HS-27A (cell line): ENCODE data around the gene APOBEC3H.
"Not testable (repeated sequence)": the region's sequence is repeated elsewhere in the genome, so short reads cannot be mapped to it uniquely, and the experiment has no call there.

ENCODE experiments used
- DNase-seq: peaks from one replicate; pipeline ENCODE4 v3.0.0-alpha.2; 2012; ENCODE audit warnings: low read depth, missing footprints

Gene APOBEC3H

DNA sequence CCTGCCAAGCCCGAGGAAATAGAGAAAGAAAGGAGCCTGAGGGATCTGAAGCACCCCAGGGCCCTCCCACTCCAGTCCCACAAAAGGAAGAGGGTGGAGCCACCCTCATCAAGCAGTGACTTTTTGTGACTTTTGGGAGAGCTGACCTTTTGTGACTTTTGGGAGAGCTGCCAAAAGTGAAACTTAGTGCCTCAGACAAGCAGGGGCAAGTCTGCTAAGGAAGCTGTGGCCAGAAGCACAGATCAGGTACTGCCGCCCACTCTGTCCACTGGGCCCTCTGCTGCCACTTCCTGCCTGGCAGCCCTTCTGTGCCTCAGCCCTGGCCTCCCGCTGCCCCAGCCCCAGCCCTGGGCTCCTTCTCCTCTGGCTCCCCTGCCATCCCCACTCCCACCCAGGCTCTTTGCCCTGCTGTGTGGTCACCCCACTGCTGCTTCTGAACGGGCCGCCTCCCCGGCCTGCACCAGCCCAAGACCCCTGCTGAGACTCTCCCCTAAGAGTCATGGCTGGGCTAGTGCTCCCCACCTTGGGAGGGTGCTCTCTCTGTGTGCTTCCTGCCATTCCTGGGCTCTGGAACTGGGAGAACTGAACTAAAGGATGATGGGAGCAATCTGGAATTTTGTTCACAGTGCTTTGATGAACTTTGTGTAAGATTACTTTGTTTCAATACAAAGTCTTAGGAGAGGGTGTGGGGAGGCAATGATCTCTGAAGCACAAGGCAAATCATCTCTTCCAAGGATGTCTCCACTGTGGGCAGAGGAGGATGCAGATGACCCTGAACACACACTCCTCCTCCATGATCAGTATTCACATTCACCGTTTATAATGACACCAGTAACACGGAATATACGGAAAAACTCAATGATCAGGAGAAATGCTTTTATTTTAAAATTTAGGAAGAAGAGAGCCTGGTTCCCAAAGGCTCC lies at the start of gene APOBEC3H:
Gene APOBEC3H (plus strand): TSS at position 147 of the 923 bp plus-strand sequence. CDS start 3,035 bp downstream, outside the sequence.
- no peak for DNase-seq

DNA sequence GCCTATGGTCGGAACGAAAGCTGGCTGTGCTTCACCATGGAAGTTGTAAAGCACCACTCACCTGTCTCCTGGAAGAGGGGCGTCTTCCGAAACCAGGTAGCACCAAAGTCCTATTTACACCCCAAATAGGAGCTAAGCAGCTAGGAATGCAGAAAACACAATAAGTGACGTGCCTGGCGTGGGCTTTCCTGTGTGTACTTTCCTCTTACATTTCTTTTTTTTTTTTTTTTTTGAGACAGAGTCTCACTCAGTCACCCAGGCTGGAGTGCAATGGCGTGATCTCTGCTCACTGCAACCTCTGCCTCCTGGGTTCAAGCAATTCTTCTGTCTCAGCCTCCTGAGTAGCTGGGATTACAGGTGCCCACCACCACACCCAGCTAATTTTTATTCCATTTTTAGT lies 47.6 kb upstream of the APOBEC3H start:
- DNase-seq = not testable (repeated sequence)

GRCh38 chr22:39051844-39052495 lies 45.1 kb upstream of the APOBEC3H start:
- DNase-seq = not testable (repeated sequence)

DNA sequence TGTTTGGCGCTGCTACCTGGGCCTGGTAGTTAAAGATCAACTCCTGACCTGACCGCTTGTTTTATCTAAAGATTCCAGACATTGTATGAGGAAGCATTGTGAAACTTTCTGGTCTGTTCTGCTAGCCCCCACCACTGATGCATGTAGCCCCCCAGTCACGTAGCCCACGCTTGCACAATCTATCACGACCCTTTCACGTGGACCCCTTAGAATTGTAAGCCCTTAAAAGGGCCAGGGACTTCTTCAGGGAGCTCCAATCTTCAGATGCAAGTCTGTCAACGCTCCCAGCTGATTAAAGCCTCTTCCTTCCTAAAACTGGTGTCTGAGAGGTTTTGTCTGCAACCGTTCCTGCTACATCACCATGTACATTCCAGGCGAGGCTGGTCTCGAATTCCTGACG lies 41.4 kb upstream of the APOBEC3H start:
- no peak for DNase-seq

DNA sequence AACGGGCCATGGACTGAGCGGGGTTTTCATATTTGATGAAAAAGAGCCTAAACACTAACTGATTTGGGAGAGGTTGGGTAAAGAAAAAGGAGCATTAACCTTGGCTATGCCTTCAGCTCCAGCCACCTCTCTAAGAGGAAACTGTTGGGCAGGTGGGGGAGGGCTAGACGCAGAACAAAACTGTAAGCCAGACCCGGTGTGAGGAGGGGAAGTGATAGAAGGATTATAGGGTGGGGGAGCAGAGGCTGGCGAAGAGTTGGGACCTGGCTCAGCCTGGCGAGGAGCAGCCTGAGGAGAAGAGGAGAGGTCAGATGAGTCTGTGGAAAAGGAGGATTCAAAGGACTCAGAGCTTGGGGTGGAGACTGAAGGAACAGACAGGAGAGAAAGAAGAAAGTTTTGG lies 35.8 kb upstream of the APOBEC3H start:
- not testable (repeated sequence) for DNase-seq

DNA sequence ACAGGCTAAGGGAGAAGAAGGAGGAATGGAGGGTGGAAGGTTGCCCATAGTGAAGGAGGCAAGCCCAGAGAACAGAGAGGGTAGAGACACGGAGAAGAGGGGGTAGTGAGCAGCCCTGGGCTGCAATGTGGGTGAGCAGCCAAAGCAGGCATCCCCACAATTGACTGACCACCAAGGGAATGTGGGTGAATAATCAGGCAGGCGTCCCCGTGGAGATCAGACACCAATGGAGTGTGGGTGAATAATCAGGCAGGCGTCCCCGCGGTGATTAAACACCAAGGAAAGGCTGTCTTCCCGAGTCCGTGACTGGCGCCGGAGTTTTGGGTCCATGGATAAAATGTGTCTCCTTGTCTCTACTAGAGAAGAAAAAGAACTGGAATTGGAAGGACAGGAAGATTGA lies 35.1 kb upstream of the APOBEC3H start:
- not testable (repeated sequence) for DNase-seq

GRCh38 chr22:39063904-39064303 lies 33.1 kb upstream of the APOBEC3H start:
- DNase-seq = not testable (repeated sequence)

GRCh38 chr22:39066442-39067276 lies 30.4 kb upstream of the APOBEC3H start:
- DNase-seq = not testable (repeated sequence)

- no peak for DNase-seq
These were observed 28.8 kb upstream of the APOBEC3H start for GRCh38 chr22:39068033-39068785.

- no peak for DNase-seq
These were observed 26.9 kb upstream of the APOBEC3H start for GRCh38 chr22:39070186-39070585.

DNA sequence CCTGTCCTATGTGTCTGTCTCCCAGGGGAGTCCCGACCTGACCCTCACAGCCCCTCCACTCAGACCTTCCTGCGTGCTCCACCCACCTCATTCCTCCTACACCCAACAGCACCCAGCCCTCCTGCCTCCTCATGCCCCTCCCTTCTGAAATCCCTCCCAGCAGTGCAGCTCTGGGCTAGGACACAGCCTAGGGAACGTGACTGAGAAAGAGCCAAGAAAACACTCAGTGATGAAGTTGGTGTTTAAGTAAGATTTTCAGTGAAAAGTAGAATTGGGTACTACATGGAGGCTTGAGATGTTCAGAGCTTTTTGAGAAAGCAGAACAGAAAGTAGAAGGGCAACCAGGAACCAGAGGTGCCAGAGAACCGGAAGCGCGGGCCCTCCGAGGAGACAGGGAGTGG lies 24.5 kb upstream of the APOBEC3H start:
- not testable (repeated sequence) for DNase-seq

DNA sequence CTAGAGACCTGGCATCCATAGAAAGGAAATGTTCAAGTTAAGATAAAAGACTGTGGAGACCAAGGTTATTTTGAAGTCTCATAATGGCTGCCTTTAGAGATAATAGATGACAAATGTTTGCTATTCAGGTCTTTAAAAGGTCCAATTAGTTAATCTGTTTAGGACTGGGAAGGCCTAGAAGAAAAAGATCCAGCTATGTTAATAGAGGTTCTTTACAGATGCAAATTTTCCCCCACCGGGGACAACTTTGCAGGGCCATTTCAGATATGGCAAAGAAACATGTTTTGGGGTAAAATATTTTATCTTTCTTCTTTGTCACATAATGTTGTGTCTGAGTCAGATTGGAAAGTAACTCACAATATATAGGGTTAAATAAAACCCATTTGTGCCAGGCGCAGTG lies 23.1 kb upstream of the APOBEC3H start:
- no peak for DNase-seq

DNA sequence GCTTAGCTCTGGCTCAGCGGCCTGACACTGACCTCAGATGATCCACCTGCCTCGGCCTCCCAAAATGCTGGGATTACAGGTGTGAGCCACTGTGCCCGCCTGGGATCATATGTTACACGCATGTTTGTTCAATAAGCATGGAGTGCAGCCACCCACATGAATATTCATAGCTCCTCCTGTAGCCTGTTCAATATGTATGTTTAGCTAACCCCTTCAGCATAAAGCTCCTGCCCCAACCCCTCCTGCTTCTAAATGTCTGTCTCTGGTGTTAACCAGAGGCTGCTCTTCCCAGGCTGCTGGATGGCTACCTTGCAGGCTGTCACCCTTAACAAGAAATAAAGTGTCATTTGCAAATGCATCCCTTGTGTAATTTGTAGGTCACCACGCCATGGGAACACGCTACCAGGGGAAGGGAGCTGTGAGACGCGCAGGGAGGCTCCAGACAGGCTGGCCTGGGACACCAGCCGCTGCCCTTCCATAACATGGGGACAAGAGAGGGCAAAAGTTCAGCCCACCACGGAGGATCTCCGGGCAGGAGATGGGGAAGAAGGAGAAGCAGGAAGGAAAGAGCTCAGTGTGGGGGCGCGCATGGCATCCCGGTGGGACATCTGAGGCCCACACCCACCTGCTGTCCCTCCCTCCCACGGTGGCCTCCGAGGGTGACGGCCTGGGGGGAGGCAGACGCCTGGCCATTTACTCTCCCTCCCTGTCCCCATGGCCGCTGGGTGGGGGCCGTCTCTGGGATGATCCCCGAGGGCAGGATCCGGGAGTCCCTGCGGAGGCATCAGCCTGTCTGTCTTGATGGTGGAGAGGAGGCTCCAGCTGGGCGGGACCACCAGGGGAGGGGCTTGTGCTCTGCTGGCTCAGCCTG lies 20.7 kb upstream of the APOBEC3H start:
- DNase-seq = not testable (repeated sequence)

- DNase-seq = not testable (repeated sequence)
These were observed 19.8 kb upstream of the APOBEC3H start, which contains the start of gene APOBEC3G for GRCh38 chr22:39077026-39077840. Gene APOBEC3G (plus strand): TSS chr22:39077275. CDS start chr22:39077362, 87 bp downstream.

GRCh38 chr22:39077912-39078311 lies 19.1 kb upstream of the APOBEC3H start:
- not testable (repeated sequence) for DNase-seq

DNA sequence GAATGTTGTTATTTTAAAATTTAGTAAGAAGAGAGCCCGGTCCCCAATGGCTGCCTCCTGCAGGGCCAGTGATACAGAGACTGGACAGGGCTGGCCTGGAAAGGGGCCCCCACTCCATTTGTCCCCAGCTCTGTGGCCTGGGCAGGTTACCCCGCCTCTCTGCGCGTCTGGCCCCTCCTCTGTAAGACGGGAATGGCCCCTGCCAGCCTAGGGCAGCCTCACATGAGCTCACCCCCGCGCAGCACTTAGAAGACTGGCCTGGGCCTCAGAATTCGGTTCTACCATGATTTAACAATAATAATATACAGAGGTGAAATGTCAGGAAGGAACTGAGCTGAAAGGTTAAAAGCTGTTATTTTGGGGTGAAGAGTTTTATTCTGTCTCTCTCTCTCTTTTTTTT lies 18.7 kb upstream of the APOBEC3H start:
- no peak for DNase-seq

DNA sequence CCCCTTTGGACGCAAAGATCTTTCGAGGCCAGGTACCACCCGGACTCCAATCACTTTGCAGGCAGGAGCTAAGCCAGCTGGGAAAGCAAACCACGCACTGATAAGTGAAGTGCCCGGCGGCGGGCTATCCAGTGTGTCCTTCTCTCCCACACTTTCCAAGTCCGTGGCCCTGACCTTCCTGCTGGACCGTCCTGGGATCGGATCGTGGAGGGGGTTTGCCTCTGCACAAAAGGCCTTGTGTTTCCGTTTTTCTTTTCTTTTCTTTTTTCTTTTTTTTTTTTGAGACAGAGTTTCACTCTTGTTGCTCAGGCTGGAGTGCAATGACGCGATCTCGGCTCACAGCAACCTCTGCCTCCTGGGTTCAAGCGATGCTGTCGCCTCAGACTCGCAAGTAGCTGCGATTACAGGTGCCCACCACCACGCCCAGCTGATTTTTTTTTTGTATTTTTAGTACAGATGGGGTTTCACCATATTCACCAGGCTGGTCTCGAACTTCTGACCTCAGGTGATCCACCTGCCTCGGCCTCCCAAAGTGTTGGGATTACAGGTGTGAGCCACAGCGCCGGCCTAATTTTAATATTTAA lies 17.9 kb upstream of the APOBEC3H start:
- not testable (repeated sequence) for DNase-seq

GRCh38 chr22:39080052-39080762 lies 16.8 kb upstream of the APOBEC3H start:
- DNase-seq = no peak
